IPS-11a (cell line): ENCODE results near the gene DGKQ.
"Not testable (repeated sequence)": the region's sequence is repeated elsewhere in the genome, so short reads cannot be mapped to it uniquely, and the experiment has no call there.

Experiments
- H3K4me3 ChIP-seq: one replicate; pipeline ENCODE4 v1.5.1; 2013; ENCODE audit warnings: low read depth, low read length, control low read depth

Gene DGKQ

DNA sequence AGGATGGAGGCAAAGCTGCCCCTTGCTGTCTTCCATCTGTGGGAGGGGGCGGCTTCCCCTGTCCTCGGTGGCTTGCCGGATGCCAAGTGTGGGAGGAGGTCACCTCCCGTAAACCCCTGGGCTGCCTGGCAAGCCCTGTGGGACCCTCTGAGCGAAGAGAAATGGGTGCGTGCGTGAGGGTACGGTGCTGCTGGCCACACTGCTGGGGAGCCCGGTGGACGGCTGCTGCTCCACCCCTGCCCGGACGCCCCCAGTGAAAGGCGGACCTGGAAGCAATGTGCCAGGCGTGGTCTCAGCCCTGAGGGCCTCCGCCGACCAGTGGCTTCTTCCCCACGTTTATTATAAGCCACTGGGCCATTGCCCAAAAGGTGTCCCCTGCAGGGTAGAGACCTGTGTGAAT lies 8.9 kb upstream of the DGKQ start:
- H3K4me3 ChIP-seq = no peak overlapping the region

GRCh38 chr4:978957-979701 lies 5.8 kb upstream of the DGKQ start:
- H3K4me3 ChIP-seq = no peak overlapping the region

DNA sequence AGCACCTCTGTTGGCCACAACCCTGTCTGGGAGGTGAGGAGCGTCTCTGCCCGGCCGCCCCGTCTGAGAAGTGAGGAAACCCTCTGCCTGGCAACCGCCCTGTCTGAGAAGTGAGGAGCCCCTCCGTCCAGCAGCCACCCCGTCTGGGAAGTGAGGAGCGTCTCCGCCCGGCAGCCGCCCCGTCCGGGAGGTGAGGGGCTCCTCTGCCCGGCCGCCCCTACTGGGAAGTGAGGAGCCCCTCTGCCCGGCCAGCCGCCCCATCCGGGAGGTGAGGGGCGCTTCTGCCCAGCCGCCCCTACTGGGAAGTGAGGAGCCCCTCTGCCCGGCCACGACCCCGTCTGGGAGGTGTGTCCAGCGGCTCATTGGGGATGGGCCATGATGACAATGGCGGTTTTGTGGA lies 2.6 kb upstream of the DGKQ start:
- H3K4me3 ChIP-seq = not testable (repeated sequence)

DNA sequence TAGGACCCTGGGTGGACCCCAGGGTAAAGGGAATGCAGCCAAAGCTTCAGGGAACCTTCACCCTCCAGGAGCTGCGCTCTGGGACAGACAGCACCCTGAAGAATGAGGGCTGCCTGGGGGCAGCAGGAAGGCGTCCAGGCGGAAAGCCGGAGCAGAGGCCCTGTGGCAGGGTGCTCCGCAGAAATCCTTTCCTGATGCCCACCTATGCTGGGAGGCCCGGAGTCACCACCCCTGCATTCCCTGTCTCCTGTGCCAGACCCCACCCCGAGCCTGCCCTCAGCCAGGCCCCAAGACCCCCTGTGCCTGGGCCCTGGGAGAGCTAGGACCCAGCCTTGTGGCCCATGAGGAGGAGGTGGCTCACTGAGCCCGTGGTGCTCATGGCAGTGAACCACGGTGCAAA lies 1.3 kb upstream of the DGKQ start:
- no peak overlapping the region for H3K4me3 ChIP-seq

DNA sequence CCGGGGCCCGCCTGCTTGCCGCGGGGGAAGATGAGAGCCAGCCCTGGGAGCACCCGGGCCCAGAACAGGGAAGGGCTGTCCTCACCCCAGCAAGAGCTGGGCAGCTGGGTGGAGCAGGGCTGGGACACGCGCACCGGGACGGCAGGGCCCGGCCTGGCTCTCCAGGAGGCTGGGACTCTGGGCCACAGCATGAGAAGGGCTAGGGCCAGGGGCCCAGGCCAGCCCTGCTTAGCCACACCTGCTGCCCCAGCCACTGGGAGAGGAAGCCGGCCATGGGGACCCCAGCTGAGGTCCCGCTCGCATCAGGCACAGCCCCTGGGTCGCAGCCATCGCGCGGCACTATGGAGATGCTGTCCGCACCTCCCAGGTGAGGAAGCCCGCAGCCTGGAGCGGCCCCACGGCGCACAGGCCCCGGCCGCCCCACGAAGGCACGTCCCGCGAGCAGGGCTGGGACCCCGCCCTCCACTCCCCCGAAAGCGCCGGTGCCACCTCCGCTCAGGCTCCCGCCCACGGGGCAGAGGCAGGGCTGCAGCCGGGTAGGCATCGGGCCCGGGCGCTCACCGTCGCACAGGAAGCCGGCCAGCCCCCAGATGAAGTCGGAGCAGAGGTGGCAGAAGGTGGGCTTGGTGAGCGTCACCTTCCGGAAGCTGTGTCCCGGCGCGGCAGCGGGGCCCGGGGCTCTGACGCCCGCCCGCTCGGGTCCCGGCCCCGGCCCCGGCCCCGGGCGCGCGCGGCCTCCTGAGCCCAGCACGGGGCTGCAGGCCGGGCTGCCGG lies 531 bp downstream of the DGKQ start:
- peak overlapping the region; percentile 55 for H3K4me3 ChIP-seq

DNA sequence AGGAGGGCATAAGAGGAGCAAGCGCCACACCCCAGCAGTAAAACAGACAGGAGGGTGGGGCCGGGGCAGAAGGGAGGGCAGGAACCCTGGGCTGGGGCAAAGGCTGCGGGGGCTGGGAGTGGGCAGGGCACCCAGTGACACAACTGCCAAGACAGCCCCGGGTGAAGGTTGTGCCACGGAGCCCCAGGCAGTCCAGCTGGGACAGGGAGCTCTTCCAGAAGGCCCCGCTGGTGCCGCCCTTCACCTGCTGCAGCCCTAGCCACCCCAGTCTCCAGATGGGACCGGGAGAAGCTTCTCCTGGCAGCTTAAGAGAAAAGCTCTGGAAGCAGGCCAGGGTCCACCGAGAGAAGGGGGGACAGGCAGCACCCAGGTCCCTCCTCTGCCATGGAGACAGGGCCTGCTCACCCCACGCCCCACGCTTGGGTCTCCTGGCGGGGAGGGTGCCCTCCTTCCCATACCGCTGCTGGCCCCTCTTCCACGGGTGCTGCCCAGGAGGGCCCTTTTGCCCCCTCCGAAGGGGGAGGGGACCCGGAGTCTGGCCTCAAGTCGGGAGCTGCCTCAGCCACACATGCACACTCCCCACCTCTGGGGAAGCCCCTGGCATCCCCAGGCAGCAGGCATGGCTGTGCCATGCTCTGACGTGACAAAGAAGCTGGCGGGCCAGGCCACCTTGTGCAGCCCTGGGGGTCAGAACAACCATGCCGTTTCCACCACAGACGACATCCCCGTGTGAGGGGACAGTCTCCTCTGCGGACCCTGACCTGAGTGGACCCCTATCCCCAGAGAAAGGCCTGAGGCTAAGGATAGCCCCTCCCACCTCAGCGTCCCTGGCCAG lies 1.5 kb downstream of the DGKQ start:
- H3K4me3 ChIP-seq = no peak overlapping the region

- no peak overlapping the region for H3K4me3 ChIP-seq
Measured at GRCh38 chr4:970854-971520, 2.4 kb downstream of the DGKQ start.

DNA sequence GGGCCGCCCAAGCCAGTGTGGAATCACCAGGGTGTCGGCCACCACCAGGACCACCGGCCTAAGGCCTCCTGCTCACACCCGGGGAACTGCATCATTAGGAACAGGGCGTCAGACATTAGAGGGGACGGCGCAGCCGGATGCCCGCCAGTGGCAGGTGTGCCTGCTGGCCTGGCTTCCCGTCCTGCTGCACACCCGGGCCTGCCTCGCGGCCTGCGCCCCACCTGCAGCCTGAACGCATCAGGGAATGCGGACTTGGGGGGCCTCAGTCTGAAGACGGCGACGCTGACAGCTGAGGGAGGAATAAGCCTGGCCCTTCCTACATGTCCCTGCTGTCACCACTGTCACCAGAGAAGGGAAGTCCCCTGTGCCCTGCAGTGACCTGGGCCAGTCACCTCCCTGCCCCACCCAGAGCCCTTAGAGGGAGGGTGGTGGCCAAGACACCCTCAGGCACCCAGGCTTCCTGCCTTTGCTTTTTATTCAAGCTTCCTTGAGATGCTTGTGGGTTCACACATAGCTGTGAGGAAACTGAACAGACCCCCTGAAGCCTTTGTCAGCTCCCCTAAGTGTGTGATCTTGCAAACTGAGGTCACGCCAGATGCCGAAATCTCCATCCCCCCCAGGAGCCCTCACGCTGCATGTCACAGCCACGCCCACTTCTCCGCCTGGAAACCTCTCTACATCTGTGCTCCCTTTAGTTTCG lies 3.2 kb downstream of the DGKQ start:
- no peak overlapping the region for H3K4me3 ChIP-seq

DNA sequence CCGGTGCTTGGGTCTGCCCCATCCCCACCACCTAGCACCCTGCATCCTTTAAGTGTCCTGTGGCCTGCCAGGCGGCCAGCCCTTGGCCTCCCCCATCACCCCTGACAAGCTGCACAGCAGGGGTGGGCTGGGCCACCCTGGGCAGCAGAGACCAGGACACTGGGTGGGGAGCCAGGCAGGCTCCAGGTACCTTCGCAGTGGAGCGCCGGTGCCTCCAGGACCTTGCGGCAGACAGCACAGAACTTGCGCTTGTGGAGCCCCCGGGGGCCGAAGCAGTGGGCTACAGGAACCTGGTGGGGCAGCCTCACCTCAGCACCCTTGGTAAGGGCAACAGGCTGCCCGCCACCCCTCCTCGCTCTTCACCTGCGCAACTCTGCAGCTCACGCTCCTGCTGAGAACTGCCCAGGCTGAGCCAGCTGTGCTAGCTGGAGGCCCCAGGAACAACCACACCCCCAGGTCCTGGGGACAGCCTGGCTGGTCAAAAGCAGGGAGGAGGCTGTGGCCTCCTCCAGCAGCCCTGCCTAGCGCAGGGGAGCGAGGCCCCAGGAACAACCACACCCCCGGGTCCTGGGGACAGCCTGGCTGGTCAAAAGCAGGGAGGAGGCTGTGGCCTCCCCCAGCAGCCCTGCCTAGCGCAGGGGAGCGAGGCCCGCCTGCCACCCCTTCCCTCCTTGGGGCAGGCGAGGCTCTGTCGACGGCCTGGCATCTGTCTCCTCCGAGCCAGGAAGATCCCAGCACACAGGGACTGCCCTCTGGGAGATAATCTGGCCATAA lies 4.6 kb downstream of the DGKQ start:
- H3K4me3 ChIP-seq = no peak overlapping the region

DNA sequence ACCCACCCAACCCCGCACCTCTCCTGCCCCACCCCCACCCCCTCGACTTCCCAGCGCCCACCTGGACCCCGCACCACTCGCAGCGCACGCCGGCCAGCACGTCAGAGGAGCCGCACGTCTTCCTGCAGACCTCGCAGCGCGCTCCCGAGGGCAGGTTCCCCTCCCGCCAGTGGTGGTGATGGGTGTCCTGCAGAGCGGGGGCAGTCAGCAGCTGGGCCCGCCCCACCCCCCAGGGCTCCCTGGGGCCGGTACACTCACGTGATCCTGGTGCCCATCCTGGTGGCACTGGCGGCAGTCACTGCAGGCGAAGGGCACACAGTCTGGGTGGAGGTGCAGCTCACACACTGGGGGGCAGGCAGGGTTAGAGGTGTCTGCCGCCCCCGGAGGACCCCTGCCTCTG lies 5.1 kb downstream of the DGKQ start:
- H3K4me3 ChIP-seq = no peak overlapping the region

DNA sequence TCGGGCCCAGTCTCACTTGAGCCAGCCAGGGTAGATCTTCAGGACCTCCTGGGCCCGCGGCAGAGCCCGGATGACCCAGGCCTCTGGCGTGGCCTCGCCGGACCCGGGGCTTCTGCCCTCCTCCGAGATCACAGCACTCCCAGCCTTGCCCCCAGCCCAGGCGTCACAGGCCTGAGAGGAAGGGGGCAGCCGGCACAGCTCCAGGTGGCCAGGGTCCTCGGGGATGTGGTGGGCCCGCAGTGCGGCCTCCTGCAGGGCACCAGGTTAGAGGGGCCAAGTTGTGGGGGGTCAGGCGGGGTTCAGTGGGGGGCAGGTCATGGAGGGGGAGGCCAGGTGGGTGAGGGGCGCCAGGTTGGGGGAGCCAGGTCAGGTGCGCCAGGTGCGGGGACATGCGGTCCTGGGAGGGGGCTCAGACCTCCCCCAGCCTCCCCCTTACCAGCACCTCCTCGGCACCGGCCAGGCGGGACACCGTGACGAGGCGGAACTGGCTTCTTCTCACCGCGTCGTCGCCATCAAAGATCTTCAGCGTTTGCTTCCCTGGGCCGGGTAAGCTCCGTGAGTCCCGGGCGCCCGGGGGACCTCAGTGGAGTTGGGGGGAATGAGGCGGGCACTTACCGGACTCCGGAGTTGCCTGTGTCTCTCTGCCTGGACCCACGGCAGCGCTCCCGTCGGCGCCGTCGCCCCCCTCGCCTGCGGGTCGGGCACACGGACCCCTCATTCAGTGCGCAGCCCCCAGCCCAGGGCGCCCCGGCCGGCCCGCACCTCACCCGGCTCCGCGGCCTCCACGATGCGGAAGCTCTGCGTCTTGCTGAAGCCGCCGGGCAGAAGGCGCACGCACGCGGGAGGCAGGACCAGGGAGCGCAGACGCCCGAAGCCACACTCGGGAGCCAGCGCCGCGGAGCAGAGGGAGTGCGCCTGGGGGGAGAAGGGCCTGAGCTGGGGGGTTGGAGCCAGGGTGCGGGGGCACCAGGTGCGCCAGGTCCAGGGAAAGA lies 6.0 kb downstream of the DGKQ start:
- H3K4me3 ChIP-seq = no peak overlapping the region

- H3K4me3 ChIP-seq = no peak overlapping the region
Measured at GRCh38 chr4:966266-967112, 6.9 kb downstream of the DGKQ start.

DNA sequence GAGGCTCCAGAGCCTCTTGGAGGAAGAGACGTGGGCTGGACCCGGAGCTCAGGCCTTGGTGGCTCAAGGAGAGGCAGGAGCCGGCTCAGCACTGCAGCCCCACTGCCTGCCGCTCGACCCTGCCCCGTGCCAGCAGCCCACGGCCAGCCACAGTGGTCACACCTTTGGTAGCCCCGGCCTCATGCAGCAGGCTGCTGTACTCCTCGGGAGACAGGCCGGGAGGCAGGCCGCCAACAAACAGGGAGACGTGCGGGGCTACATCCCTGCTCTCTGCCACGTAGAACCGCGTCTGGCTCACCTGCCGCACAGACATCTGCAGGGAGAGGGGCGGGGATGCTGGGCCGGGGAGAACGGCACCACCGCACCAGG lies 7.6 kb downstream of the DGKQ start:
- no peak overlapping the region for H3K4me3 ChIP-seq

DNA sequence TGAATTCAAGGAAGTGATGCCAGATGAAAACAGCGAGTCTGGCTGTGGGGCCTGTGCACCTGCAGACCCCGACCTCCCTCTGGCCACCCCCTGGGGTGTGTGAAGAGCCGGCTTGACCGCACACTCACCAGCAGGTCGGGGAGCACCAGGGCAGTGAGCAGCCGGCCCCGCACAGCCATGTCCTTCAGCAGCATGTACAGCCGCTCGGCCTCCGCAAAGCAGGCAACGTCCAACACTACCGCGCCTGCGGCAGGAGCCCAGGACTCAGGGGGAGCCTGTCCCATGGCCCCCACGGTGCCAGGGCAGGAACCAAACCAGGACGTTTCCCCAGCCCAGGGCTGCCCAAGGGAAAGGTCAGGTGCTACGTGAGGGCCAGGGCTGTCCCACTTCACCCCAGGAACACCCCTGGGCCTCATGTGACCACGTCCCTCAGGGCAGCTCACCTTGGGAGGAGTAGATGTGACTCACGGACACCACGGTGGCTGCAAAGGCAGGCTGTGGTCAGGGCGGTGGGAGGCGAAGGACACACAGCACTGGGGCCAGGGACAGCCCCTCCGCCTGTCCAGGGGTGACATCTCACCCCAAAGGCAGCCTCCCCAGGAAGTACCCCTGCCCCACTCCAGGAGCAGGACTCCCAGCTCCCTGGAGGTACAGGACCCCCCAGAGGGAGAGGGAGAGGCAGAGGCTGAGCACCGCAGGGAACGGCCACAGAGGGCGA lies 8.2 kb downstream of the DGKQ start:
- no peak overlapping the region for H3K4me3 ChIP-seq

- no peak overlapping the region for H3K4me3 ChIP-seq
Measured at GRCh38 chr4:964346-965025, 8.9 kb downstream of the DGKQ start.
